Sciatic nerve (tissue), 2 donors: ENCODE measurements around the gene TRAPPC12. TPM values are rescaled to one million over a fixed set of nuclear protein-coding genes. Genes with fewer than 3 reads are reported as not detected.
A peak's percentile ranks its signal among the peaks of the same experiment; 100 is the strongest.
"Not testable (repeated sequence)": the region's sequence is repeated elsewhere in the genome, so short reads cannot be mapped to it uniquely, and the experiment has no call there.

Experiments used
- ATAC-seq: fragments of 200-7000 bp; cut with Tn5 transposase; one replicate; pipeline ENCODE4 v1.9.1; 2020; ENCODE audit warnings: mild to moderate bottlenecking, moderate library complexity
- DNase-seq: peaks from one replicate; pipeline ENCODE4 v3.0.0-alpha.2; 2020; ENCODE audit warnings: low spot score
- intact Hi-C: fragments of 100-400 bp; cut with DNase I; formaldehyde crosslinking; loops from one replicate; pipeline ENCODE4 v1.14.2; 2022
- total RNA-seq: library from RNA; stranded (reverse); fragmentation: NEBNext Ultra II Directional; extraction: Animal tissue kit (Norgen Biotek cat#: 25700); gene quantifications from one replicate; pipeline ENCODE4 v1.2.1, GENCODE V29; 2021
- donor health status: DM: no; HTN: no; CAD: no.
- donor health status: DM: no; HTN: no; CAD: no.

The TRAPPC12 gene
- total RNA-seq, 1 donor from 2014 or later: 139 TPM

- intact Hi-C loops: no loop called here
- ATAC-seq: no peak
- peak; percentile 50 for DNase-seq
Observed at GRCh38 chr2:3488855-3489763, 109.6 kb downstream of the TRAPPC12 start.

- DNase-seq (peak; percentile 49), ATAC-seq (no peak)
- intact Hi-C loops: no loop called here
Observed at GRCh38 chr2:3489764-3490115, 110.2 kb downstream of the TRAPPC12 start.

- ATAC-seq (no peak), DNase-seq (peak; percentile 57)
- intact Hi-C loops: no loop called here
Observed at GRCh38 chr2:3490191-3491170, 111.0 kb downstream of the TRAPPC12 start.

GRCh38 chr2:3491306-3491705 is 111.8 kb downstream of the TRAPPC12 start:
- intact Hi-C loops: no loop called here
- no peak for ATAC-seq

GRCh38 chr2:3491716-3492474 is 112.4 kb downstream of the TRAPPC12 start:
- intact Hi-C loops: no loop called here
- DNase-seq (peak; percentile 54), ATAC-seq (no peak)

More at GRCh38 chr2:3491306-3491705, 111.8 kb downstream of the TRAPPC12 start:
- DNase-seq: peak; percentile 34

- intact Hi-C loops, ATAC-seq, DNase-seq: not testable (repeated sequence)
Observed at GRCh38 chr2:3492475-3492787, 112.9 kb downstream of the TRAPPC12 start.

- intact Hi-C loops: no loop called here
- DNase-seq (peak; percentile 83), ATAC-seq (peak; percentile 93)
Observed at GRCh38 chr2:3492951-3493614, 113.6 kb downstream of the TRAPPC12 start.

- intact Hi-C loops: no loop called here
- DNase-seq (peak; percentile 73), ATAC-seq (peak; percentile 82)
Observed at GRCh38 chr2:3493615-3494007, 114.1 kb downstream of the TRAPPC12 start.

- no peak for ATAC-seq
- DNase-seq: peak; percentile 37
- intact Hi-C loops: no loop called here
Observed at GRCh38 chr2:3494984-3495666, 115.6 kb downstream of the TRAPPC12 start.

GRCh38 chr2:3496708-3497080 is 117.2 kb downstream of the TRAPPC12 start:
- peak; percentile 26 for DNase-seq
- ATAC-seq, intact Hi-C loops: not testable (repeated sequence)

- ATAC-seq (no peak), DNase-seq (peak; percentile 15)
- intact Hi-C loops: no loop called here
Observed at GRCh38 chr2:3498783-3499394, 119.4 kb downstream of the TRAPPC12 start.

- intact Hi-C loops: no loop called here
- DNase-seq (peak; percentile 37), ATAC-seq (no peak)
Observed at GRCh38 chr2:3500326-3500899, 120.9 kb downstream of the TRAPPC12 start.

- DNase-seq: no peak
- no peak for ATAC-seq
- intact Hi-C loops: no loop called here
Observed at GRCh38 chr2:3503046-3503445, 123.6 kb downstream of the TRAPPC12 start.

- DNase-seq: no peak
- intact Hi-C loops: no loop called here
- ATAC-seq: no peak
Observed at GRCh38 chr2:3503483-3503882, 124.0 kb downstream of the TRAPPC12 start.

- ATAC-seq (no peak), DNase-seq (no peak)
- intact Hi-C loops: no loop called here
Observed at GRCh38 chr2:3504741-3505140, 125.2 kb downstream of the TRAPPC12 start.

- intact Hi-C loops: no loop called here
- ATAC-seq (no peak), DNase-seq (no peak)
Observed at GRCh38 chr2:3505771-3506170, 126.3 kb downstream of the TRAPPC12 start.

GRCh38 chr2:3512086-3512485 is 132.6 kb downstream of the TRAPPC12 start:
- ATAC-seq (no peak), DNase-seq (no peak)
- intact Hi-C loops: no loop called here
